ENCODE results near the gene GRID2.
A peak's percentile ranks its signal among the peaks of the same experiment; 100 is the strongest.

The GRID2 gene

DNA sequence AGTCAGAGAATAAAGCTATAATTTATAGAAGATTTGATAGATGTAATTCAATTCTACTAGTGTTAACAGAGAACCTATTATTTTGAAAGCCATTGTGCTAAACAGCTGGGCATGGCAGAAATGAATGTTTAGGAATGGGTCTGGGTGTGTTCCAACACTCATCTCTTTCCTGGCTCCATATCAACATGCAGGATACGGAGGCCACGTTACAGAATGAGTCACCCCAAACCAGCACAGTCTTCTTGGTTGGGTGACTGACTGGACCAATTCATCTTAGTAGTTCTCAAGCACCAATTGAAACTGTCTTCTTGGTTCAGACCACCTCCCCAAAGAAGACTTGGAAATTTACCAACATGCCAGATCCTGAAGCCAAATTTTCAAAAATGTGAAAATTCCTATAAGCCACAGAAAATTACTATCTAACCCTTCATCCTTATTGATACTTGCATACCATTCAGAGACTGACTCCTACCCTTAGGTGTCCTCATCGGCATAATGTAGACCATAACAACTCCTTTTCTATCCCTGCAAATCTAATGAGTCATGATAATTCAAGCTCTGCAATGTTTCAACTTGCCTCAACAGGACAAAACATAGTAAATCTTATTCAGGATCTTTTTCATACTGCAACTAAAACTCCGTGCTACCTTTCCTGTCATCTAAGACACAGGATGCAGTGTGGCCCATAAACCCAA, 1472.8 kb downstream of the GRID2 start:
- DNase-seq: no peak

DNA sequence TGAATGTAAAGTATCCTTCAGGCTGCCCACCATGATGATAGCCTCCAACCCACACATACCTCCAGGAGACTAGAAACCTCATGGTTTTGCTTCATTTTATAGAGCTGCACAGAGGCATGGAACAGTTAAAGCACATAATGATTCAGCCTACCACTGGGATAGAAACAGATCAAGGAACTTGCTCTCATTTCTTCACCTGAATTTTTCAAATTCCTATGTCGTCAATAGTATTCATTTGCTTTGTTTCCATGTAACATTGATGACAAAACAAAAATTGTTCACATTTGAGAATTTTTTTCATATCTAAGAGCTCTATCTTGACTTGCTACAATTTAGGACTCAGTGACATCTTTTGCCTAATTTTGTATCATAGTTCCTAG, 1473.3 kb downstream of the GRID2 start:
- DNase-seq: no peak

DNA sequence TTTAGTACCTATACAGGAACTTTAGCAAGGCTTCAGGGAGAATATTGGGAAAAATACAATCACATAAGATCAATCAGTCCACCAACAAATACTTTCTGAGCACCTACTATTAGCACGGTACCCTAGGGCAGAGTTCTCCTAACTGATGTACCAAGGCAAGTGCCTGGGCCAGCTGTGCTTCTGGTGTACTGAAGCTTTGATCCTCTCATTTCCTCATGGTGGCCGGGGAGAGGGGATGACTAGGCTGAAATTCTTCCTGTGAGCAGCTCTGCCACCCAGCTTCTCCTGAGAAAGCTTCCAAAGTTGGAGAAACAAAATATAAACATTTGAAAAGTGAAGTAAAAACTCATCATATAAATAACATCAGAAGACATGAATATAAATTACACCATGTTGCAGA, 1475.5 kb downstream of the GRID2 start:
- DNase-seq: no peak

DNA sequence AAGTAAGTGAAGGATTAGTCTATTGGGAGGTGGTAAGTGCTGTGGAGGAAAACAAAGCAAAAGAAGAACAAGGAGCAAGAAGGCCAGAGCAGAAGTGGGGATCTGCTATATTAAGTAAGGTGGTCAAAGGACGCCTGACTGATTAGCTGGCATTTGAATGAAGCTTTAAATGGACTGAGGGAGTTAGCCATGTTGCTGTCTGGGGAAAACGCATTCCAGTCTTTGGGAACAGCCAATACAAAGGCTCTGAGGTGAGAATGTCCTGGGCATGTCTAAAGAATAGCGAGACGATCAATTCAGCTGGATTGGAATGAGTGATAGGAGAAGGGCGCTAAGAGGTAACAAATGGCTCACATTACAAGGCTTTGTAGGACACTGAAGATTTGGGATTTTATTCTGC, 1476.3 kb downstream of the GRID2 start:
- no peak for DNase-seq

DNA sequence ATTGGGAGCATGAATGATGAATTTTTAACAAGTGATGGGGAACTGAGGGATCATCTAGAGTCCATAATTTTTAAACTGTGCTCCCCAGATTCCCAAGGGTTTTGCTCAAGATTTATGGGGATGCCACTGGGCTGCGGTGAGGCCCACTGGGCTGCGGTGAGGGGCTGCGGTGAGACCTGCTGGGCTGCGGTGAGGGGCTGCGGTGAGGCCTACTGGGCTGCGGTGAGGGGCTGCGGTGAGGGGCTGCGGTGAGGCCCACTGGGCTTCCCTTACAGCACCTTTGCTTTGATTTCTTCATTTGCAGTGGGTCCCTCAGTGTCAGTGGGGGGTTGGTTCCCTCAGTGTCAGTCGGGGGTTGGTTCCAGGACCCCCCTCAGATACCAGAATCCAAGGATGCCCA, 1477.4 kb downstream of the GRID2 start:
- DNase-seq: no peak

DNA sequence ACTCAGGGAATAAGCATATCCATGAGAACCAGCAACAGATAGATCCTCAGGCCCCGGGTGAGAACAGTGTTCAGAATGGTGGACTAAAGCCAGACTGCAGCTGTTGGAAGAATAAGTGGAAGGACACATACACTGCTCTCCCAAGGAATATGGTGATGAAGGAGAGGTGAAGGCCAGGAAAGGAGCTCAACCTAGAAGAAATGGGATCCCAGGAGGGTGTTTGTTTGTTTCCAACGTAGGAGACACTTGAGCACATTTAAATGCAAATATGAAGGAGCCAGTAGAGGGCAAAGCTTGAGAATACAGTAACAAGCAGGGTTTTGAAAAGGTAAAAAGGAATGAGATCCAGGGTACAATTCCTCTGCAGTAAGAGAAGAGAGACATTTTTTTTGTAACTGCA, 1482.4 kb downstream of the GRID2 start:
- no peak for DNase-seq

DNA sequence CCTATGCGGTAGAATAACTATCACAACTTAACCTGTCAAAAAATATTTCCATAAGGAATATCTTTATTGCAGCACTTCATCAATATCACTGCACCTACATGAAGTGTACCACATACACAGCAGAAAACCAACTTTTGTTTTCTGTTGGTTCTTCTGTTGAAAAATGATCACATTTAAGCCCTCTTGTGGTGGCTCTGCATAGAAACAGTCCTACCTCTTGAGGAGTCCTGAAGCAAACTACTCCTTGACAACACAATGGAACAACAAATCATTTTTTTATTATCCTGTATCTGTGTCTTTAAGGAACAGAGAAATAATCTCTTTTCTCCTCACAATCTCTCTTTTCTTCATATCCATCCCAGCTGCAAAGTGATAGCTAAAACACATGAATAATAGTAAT, 1484.9 kb downstream of the GRID2 start:
- no peak for DNase-seq

DNA sequence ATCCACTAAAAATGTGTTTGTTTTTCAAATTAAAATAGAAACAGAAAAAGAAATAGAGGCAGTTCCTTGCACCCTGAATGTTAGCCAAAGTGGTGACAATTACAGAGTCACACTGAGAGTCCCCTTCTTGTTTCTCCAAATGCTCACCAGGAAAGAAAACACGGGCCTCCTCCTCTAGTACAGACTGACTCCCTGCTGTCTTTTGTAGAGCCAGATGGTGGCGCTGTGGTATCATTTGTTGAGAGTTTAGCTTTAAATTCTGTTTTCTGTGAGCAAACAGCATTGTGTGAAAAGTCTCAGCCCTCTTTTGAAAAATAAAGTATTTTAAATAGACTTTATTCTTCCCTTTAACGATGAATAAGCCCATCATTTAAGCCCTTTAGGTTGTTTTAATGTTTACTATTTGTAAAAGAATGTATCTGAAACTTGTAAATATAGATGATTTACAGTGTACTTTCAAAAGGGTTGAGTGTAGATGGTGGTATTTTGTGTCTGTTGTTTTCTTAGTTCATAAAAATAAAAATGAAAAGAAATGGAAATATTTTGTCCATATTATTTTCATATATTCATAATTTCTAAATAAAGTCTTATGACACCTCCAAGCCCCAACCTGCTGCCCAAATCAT, 1487.9 kb downstream of the GRID2 start:
- peak; percentile 8 for DNase-seq

DNA sequence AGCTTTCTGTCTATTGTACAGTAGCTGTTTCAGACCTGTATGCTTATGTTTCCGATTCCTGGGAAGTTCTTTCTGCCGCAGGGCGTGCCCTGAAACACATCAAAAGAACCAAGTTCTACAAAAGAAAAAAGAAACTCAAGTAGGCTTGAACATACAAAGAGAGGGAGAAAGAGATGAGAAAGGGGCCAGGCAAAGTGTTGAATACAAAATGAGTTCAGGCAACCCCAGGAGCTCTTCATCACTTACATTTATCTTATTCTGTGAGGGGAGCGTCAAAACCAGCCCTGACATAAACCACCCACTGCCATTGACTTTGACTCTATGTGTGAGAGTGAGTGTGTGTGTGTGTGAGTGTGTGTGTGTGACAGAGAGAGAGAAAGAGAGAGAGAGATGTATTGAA, 1498.3 kb downstream of the GRID2 start:
- DNase-seq: no peak

DNA sequence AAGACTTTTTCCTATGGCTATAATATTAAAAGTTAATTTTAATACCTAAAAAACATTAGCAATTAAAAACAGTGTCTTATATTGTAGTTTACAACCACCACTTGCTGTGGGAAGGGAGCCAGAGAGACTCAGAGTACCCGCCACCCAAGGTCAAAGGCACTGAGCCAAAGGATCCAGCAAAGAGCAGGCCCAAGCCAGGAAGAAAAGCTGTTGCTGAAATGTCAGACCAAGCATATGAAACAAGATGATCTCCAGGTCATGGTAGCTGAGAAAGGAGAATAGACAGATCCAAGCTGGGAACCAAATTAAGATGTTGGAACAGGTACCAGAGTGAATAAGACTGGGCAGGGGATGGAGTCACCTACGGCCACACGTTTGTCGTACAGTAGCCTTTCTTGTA, 1506.0 kb downstream of the GRID2 start:
- DNase-seq: no peak

DNA sequence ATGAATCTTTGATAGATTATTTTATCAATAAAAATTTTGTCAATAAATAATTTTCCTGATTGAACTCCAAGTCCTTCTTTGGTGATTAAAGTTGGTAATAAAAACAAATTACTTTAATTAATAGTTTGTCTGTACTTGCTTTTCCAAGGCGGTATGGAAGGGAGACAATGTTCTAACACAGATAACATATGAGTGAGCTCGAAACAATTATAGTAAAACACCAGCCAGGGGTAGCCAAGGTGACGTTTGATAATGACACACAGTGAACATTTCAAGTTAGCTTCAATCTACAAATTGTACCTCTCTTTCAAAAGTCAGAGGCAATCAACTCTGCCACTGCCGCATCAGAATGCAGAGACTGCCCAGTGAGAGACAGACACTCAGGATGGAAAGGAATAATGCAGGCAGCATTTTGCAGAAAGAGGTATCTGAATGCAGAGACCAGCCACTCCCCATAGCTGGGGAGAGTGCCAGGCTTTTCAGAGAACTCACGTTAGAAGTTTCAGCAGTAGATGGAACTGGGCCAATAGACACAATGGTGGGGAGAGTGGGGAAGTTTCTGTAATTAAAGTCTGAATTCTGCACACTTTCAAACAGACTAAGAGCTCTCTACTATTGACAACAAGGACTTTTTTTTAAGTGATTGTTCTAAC, 1506.7 kb downstream of the GRID2 start:
- no peak for DNase-seq

DNA sequence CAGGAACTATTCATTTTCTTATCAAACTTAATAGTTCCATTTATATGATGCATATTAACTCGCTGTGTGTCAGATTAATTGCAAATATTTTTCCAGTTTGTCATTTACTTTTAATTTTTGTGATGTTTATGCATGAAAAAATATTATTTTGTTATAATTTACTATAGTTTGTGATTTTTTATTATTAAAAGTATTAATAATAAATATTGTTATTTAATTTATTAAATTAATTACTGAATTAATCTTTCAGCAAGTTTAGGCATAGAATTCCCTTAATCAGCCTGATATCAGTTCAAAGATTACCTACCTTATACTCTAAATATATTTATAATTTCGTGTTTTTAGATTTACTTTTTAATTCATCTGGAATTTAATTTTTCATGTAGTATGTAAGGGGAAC, 1509.3 kb downstream of the GRID2 start:
- DNase-seq: no peak

DNA sequence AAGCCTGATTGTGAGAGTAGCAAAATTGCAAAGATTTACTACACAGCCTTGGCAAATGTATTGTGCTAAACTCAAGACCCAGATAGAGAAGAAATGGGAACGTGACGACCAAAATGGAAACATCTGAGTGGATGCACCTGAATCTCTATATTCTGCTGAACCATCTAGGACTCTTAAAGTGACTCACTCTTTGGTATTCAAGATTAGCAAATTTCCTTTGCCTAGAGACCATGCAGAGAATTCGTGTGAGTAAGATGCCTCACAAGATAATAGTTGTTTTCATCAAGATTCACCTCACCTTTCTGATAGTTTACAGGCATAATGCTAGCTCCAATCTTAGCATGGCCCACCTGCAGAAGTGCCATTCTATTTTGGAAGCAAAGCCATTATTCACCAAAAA, 1510.4 kb downstream of the GRID2 start:
- DNase-seq: no peak

DNA sequence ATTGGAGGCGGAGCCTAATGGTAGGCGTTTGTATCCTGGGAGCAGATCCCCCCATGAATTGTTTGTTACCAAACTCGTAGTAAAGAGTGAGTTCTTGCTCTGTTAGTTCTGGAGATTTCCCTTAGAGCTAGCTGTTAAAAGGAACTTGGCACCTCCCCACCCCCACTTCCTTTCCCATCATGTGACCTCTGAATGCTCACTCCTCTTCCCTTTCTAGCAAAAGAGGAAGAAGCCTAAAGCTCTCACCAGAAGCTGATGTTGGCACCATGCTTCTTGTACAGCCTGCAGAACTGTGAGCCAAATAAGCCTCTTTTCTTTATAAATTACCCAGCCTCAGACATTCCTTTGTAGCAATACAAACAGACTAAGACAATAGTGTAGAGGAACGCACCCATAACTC, 1511.0 kb downstream of the GRID2 start:
- no peak for DNase-seq
